Heart left ventricle (tissue), 13 donors: ENCODE measurements around the gene ASXL2.

Source experiments
- POLR2A ChIP-seq, 2 donors: fragments of 450-650 bp; IDR thresholded peaks; one replicate each; pipeline ENCODE4 v1.6.1; 2017; ENCODE audit warnings: antibody characterized with exemption in 2 of 2, mild to moderate bottlenecking in 2 of 2, moderate library complexity in 2 of 2
- TF ChIP-seq, protein P1 (sequence below), 12 donors: fragments of 200-600 bp; sonication (generic) in 4 of 12; IDR thresholded peaks; one replicate each; pipeline versions ENCODE4 v1.5.0 to v1.8.0; 2018 to 2022; ENCODE audit warnings: antibody characterized with exemption in 12 of 12, mild to moderate bottlenecking in 5 of 12
- donor health status: ischemic (EF 13 %, LVEDD 7.1; RV severe dilation, severe dysfunction).
- donor health status: DM: no; HTN: yes; CAD: no.
- donor health status: DM: no; HTN: no; CAD: no.
- donor health status: ischemic (EF 25% LVEDD 6.9; RV normal size, moderate dysfunction).
- donor health status: ischemic (EF 25% LVEDD 5.7; RV mildly dilated, moderate dysfunction).
- donor health status: ischemic (EF 35%, LVEDD 5.7; RV mildly dilated, moderate dysfunction).
- donor health status: nonischemic (EF 11% LVEDD 7.7; RV severe dilation, severe dysfunction).
- donor health status: DM: yes; HTN: yes; CAD: no.
- donor health status: PGD.
- donor health status: ischemic (EF 29% LVEDD 5.4; RV normal size, mild dysfunction).
- donor health status: nonischemic (EF 23%, LVEDD 6.1; RV moderate dilation, normal function).

DNA sequence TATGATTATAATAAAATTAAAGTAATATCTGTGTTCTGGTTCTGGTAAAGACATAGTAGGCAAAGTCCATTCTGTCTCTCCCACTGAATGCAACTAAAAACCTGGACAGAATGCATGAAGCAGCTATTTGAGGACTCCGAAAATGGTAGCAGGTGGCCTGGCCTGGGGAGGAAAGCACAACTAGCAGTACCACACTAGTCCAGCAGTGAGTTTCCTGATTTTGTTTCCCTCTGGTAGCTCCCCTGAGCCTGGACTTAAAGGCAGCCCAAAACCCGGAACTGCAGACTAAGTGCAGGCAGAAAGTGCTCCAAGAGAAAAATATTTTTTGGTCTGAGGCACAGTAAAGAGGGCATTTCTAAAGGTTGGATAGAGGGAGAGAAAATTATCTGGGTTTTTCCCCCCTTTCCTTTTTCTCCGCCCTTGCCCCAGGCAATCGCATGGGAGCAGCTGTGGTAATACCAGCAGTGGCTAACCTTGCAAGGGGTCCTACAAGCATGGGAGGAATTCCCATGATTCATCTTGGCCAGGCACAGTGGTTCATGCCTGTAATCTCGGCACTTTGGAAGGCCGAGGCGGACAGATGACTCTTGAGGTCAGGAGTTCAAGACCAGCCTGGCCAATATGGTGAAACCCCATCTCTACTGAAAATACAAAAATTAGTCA lies 32.3 kb downstream of the ASXL2 start:
- TF ChIP-seq, protein P1, sequence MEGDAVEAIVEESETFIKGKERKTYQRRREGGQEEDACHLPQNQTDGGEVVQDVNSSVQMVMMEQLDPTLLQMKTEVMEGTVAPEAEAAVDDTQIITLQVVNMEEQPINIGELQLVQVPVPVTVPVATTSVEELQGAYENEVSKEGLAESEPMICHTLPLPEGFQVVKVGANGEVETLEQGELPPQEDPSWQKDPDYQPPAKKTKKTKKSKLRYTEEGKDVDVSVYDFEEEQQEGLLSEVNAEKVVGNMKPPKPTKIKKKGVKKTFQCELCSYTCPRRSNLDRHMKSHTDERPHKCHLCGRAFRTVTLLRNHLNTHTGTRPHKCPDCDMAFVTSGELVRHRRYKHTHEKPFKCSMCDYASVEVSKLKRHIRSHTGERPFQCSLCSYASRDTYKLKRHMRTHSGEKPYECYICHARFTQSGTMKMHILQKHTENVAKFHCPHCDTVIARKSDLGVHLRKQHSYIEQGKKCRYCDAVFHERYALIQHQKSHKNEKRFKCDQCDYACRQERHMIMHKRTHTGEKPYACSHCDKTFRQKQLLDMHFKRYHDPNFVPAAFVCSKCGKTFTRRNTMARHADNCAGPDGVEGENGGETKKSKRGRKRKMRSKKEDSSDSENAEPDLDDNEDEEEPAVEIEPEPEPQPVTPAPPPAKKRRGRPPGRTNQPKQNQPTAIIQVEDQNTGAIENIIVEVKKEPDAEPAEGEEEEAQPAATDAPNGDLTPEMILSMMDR (IDR thresholded peaks at IDR 0.05) = no peak
- no peak for TF ChIP-seq POLR2A (IDR thresholded peaks at IDR 0.05)
